Uterus (tissue), 4 donors: ENCODE results near the gene BRCC3. TPM values are rescaled to one million over a fixed set of nuclear protein-coding genes. Genes with fewer than 3 reads are reported as not detected.
A peak's percentile ranks its signal among the peaks of the same experiment; 100 is the strongest.
"Not testable (repeated sequence)": the region's sequence is repeated elsewhere in the genome, so short reads cannot be mapped to it uniquely, and the experiment has no call there.

Source experiments
- DNase-seq, 2 donors: peaks; one replicate each; pipeline ENCODE4 v3.0.0-alpha.2; 2019 to 2020
- H3K27ac ChIP-seq, 2 donors: fragments of 200-600 bp; sonication (generic); 1 replicate in 1 of 2; 2 replicates in 1 of 2; pipeline ENCODE4 v1.5.1; 2016 to 2018
- H3K27me3 ChIP-seq, 2 donors: fragments of 200-600 bp; sonication (generic); one replicate each; pipeline ENCODE4 v1.5.1; 2018 to 2019; ENCODE audit warnings: control low read depth in 1 of 2
- H3K36me3 ChIP-seq, 2 donors: fragments of 200-600 bp; sonication (generic); one replicate each; pipeline ENCODE4 v1.5.1; 2019; ENCODE audit warnings: control low read depth in 1 of 2
- H3K4me1 ChIP-seq, 2 donors: fragments of 200-600 bp; sonication (generic); one replicate each; pipeline ENCODE4 v1.5.1; 2018 to 2019; ENCODE audit warnings: control low read depth in 1 of 2
- H3K4me3 ChIP-seq, 2 donors: fragments of 200-600 bp; sonication (generic); 1 replicate in 1 of 2; 2 replicates in 1 of 2; pipeline ENCODE4 v1.5.1; 2018 to 2019; ENCODE audit warnings: mild to moderate bottlenecking in 1 of 2
- H3K9me3 ChIP-seq, 2 donors: fragments of 200-600 bp; sonication (generic); one replicate each; pipeline ENCODE4 v1.5.1; 2019; ENCODE audit warnings: control low read depth in 1 of 2
- POLR2A ChIP-seq, 2 donors: fragments of 450-650 bp; IDR thresholded peaks; one replicate each; pipeline ENCODE4 v1.6.1; 2016; ENCODE audit warnings: antibody characterized with exemption in 2 of 2, mild to moderate bottlenecking in 1 of 2, moderate library complexity in 1 of 2
- intact Hi-C: fragments of 100-400 bp; cut with DNase I; formaldehyde crosslinking; loops from one replicate; pipeline ENCODE4 v1.15.1; 2023; ENCODE audit warnings: low total_unique reads
- total RNA-seq, 4 donors: library from RNA; depleted of rRNA in 3 of 4; stranded (reverse); fragments of >200 nt in 3 of 4; gene quantifications; one replicate each; pipeline versions ENCODE4 v1.1.0 to v1.2.4, GENCODE V29; 2014 to 2023
- TF ChIP-seq, protein P1 (sequence below), 4 experiments: fragments of 200-600 bp in 2 of 4; fragments of 450-650 bp in 2 of 4; sonication (generic) in 2 of 4; IDR thresholded peaks; one replicate each; pipeline ENCODE4 v1.5.1; 2016 to 2019; ENCODE audit warnings: antibody characterized with exemption in 4 of 4, mild to moderate bottlenecking in 2 of 4, moderate library complexity in 1 of 4
- donor health status: DM: yes; HTN: yes; CAD: no.

BRCC3 gene
- total RNA-seq, 4 donors from 2014 or later = 0.77 to 15.6 (median 8.8) TPM

DNA sequence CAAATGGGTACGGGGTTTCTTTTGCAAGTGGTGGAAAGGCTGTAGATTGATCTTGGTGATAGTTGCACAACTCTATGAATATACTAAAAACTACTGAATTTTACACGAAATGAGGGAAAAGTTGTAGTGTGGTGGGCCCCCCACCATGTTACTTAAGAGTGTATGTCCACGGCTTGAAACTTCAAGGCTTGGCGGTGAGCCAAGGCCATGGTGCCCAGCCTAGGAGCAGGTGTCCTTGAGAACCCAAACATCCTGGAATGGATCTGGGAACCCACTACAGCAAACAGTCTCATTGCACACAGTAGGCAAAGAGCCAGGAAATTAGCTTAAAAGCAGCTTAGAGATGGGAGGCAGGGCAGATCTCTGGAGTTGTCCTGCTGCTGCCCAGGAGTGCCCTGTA lies 62.9 kb downstream of the BRCC3 start:
- Histone ChIP-seq H3K27ac (no peak overlapping the region), H3K4me1 (no peaks in the 10 kb centered on the region), H3K27me3 (no peaks in the 10 kb centered on the region), H3K4me3 (no peak overlapping the region), H3K36me3 (no peaks in the 10 kb centered on the region), H3K9me3 (no peaks in the 10 kb centered on the region)
- DNase-seq = no peak
- no peak for TF ChIP-seq POLR2A (IDR thresholded peaks at IDR 0.05)
- TF ChIP-seq, protein P1, sequence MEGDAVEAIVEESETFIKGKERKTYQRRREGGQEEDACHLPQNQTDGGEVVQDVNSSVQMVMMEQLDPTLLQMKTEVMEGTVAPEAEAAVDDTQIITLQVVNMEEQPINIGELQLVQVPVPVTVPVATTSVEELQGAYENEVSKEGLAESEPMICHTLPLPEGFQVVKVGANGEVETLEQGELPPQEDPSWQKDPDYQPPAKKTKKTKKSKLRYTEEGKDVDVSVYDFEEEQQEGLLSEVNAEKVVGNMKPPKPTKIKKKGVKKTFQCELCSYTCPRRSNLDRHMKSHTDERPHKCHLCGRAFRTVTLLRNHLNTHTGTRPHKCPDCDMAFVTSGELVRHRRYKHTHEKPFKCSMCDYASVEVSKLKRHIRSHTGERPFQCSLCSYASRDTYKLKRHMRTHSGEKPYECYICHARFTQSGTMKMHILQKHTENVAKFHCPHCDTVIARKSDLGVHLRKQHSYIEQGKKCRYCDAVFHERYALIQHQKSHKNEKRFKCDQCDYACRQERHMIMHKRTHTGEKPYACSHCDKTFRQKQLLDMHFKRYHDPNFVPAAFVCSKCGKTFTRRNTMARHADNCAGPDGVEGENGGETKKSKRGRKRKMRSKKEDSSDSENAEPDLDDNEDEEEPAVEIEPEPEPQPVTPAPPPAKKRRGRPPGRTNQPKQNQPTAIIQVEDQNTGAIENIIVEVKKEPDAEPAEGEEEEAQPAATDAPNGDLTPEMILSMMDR (IDR thresholded peaks at IDR 0.05) = no peak
- intact Hi-C loops = no loop called here

DNA sequence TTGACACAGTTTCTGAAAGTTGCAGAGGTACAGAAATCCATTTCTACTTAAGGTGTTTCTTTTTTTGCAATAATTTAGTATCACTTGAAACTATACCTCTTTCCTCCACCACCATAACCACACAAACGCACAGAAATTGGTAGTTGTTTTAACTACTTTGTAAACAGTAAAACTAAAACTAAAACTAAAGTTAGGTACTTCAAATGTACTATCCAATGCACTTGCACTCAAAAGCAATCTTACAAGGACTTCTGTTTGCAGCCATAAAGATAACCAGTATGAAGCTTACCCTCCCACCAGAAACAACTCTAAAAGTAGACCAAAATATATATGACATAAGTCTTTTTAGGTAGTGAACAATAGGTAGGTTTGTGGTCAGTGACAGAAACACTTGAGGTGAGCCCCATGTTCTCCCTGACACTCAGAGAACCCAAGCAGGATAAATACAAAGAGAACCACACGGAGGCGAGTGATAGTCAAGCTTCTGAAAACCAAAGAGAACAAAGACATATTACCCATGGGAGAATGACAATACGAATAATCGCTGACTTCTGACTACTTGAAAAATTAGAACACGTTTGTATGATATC lies 72.7 kb downstream of the BRCC3 start:
- DNase-seq = no peak
- Histone ChIP-seq H3K27me3 (no peaks in the 10 kb centered on the region), H3K36me3 (no peaks in the 10 kb centered on the region), H3K4me3 (no peak overlapping the region), H3K27ac (no peak overlapping the region), H3K9me3 (no peaks in the 10 kb centered on the region), H3K4me1 (no peaks in the 10 kb centered on the region)
- intact Hi-C loops = no loop called here
- TF ChIP-seq, protein P1 (IDR thresholded peaks at IDR 0.05) = no peak
- TF ChIP-seq POLR2A (IDR thresholded peaks at IDR 0.05) = no peak

DNA sequence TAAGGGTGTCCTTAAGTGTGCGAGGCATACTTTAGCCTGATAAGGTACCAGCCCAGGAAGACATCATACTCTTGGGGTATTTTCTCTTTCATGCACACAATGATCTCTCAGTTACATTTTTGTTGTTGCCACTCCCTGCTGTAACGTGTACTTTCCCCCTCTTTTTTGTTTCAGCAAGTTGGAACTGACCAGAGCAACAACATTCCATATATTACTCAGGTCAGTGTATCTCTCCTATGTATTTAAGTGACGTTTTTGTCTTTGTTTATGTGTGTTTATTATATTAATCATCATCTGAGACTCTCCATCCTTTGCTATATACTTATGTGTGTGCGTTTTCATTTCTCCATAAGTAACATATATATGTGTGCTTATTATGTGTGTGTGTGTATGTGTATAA lies 73.6 kb downstream of the BRCC3 start:
- Histone ChIP-seq H3K4me1 (no peaks in the 10 kb centered on the region), H3K27ac (no peak overlapping the region), H3K4me3 (no peak overlapping the region), H3K9me3 (no peaks in the 10 kb centered on the region), H3K27me3 (no peaks in the 10 kb centered on the region), H3K36me3 (no peaks in the 10 kb centered on the region)
- DNase-seq = no peak
- intact Hi-C loops = no loop called here
- TF ChIP-seq, protein P1 (IDR thresholded peaks at IDR 0.05) = no peak
- TF ChIP-seq POLR2A (IDR thresholded peaks at IDR 0.05) = no peak

DNA sequence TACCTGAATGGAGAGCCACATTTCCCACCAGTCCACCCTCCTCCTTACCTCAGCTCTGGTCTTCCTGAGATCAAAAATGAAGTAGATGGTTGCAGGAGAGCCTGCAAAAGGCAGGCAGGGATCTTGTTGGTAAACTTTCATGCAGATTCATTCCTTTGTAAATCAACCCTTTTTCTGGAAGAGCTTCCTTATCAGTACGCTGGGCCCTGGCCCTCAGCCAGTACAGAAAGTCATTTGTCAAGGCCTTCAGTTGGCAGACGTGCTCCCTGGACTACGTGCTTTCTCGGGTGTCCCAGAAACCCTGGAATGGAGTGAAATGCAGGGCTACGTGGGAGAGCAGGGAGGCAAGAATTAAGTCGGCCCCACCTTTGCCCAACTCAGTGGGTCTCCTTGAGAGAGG lies 76.3 kb downstream of the BRCC3 start:
- H3K4me1 ChIP-seq, H3K4me3 ChIP-seq, H3K9me3 ChIP-seq, intact Hi-C loops, H3K36me3 ChIP-seq, H3K27ac ChIP-seq, DNase-seq, H3K27me3 ChIP-seq: not testable (repeated sequence)

DNA sequence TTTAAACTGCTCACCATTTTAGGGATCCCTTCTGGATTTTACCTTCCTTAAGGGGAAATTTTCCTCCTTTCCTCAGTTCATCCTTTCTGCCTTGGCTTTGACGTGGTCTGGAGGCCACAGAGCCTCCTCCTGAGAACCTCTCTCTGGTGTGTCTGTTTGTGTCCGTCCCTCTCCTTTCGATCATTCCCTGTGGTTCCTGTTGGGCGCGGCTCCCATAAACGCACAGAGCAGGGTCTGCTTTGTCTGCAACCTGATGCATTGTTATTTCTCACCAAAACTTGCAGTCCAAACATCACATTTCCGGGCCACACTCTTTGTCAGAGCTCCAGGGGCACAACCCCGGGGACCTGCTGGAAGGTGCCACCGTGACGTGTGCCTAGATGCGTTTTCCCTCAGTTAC lies 76.9 kb downstream of the BRCC3 start:
- intact Hi-C loops = not testable (repeated sequence)

DNA sequence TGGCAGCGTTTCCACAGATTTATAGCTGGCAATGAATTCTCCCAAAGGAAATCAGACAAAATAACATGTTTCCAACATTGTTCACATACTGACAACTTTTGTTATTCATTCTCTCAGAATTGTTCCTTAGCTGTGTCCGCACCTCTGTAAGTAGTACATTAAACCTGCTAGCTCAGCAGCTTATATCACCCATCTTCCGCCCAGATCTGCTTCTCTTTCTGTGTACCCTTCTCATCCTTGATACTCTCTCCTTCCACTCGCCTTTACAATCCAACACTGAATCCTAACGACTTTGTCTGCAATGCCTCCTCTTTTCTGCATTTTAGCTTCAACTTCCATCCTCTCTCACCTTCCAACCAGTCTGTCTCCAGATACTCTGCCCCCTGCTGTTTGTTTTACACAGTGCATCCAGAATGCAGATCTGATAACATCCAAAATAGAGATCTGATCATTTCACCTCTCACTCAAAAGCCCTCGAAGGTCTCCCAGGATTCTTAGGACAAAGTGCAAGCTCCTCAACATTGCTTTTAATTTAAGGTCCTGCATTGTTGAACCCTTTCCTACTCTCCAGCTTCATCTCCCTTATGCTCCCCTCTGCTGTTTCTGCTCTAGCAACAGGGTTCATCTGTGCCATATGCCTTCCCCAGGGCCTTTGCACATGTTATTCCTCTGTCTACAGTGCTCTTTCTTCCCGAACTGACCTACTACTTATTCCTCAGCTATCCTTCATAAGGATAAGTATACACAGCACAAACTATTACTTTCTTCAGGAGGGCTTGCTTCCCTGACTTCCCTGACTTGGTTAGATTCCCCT lies 77.6 kb downstream of the BRCC3 start:
- intact Hi-C loops = no loop called here

More for the DNA sequence above, 76.9 kb downstream of the BRCC3 start:
- not testable (repeated sequence) for H3K4me1 ChIP-seq, H3K36me3 ChIP-seq, DNase-seq, H3K27me3 ChIP-seq, H3K27ac ChIP-seq, H3K9me3 ChIP-seq, H3K4me3 ChIP-seq

More for the DNA sequence above, 77.6 kb downstream of the BRCC3 start:
- no peaks in the 10 kb centered on the region for H3K27me3 ChIP-seq
- TF ChIP-seq, protein P1 (IDR thresholded peaks at IDR 0.05) = peak in 1 of 4 experiments; percentile 10
- no peak for TF ChIP-seq POLR2A (IDR thresholded peaks at IDR 0.05)
- no peak for DNase-seq
- H3K4me1 ChIP-seq = no peaks in the 10 kb centered on the region
- H3K9me3 ChIP-seq = no peaks in the 10 kb centered on the region
- H3K4me3 ChIP-seq = no peak overlapping the region
- no peak overlapping the region for H3K27ac ChIP-seq
- H3K36me3 ChIP-seq = no peaks in the 10 kb centered on the region
